ENCODE measurements around the gene ZC3H6. TPM values are rescaled to one million over a fixed set of nuclear protein-coding genes. Genes with fewer than 3 reads are reported as not detected.

ZC3H6 gene
- total and polyA plus RNA-seq, 2 of the 4 experiments (the other 2 are of a cell fraction) = 0.55 to 2.0 TPM

- no peak overlapping the region for H3K9ac ChIP-seq (ENCODE audit: low read depth, low read length)
- no peak overlapping the region for H2AK5ac ChIP-seq (ENCODE audit: low read depth, low read length)
- no peaks in the 10 kb centered on the region for H4K20me1 ChIP-seq (ENCODE audit: insufficient read depth, low read length)
- no peaks in the 10 kb centered on the region for H3K9me1 ChIP-seq (ENCODE audit: insufficient read depth, low read length)
- no CpG with 5 or more reads among the region's 3 CpGs for WGBS, 2 experiments (ENCODE audit: extremely low coverage in 2 of 2, insufficient read length in 1 of 2)
- no peak overlapping the region for H4K8ac ChIP-seq (ENCODE audit: low read depth in 2 of 2, low read length in 2 of 2)
- peaks cover 3% of the 10 kb centered on the region; the same call in 1 of the 2 replicates for H3K36me3 ChIP-seq (ENCODE audit: control insufficient read depth, insufficient read depth, low read length)
- H2AK9ac ChIP-seq (replicated peaks; ENCODE audit: low read depth, low read length, poor library complexity) = no peak overlapping the region
- no peak overlapping the region for H3K27ac ChIP-seq (ENCODE audit: insufficient read depth, low read length)
- in situ Hi-C loops (cut with MboI; ENCODE audit: low sequenced_read_pairs) = loop anchor here (25.0 kb wide), 1 partner anchor 186 kb away; the partner anchor contains the start of gene RGPD8
- H3K4ac ChIP-seq (ENCODE audit: low read depth, low read length) = no peak overlapping the region
- H3K4me2 ChIP-seq (ENCODE audit: low read depth, low read length) = no peak overlapping the region
- no peaks in the 10 kb centered on the region for H3K9me3 ChIP-seq (ENCODE audit: control insufficient read depth, insufficient read depth, low read length)
- H2BK20ac ChIP-seq (ENCODE audit: low read depth, low read length) = no peak overlapping the region
- H4K91ac ChIP-seq (ENCODE audit: insufficient read depth, low read depth, low read length) = no peak overlapping the region
- peak; percentile 33 for DNase-seq
- no peak overlapping the region for H3K4me3 ChIP-seq (ENCODE audit: insufficient read depth, low read depth, low read length)
- no peak overlapping the region for H3K56ac ChIP-seq (ENCODE audit: extremely low read depth, insufficient read depth, low read length)
- dilution Hi-C loops (cut with HindIII; ENCODE audit: low sequenced_read_pairs, unreplicated experiment) = no loop called here
- ATAC-seq (ENCODE audit: low read depth) = no peak
- no peak overlapping the region for H2AFZ ChIP-seq (replicated peaks; ENCODE audit: low read length, poor library complexity)
- H3K18ac ChIP-seq (ENCODE audit: low read depth, low read length) = no peak overlapping the region
- intact Hi-C loops (cut with micrococcal nuclease) = no loop called here
- H3K14ac ChIP-seq (replicated peaks; ENCODE audit: low read depth, low read length) = no peak overlapping the region
- no peaks in the 10 kb centered on the region for H3K4me1 ChIP-seq (ENCODE audit: control insufficient read depth, insufficient read depth, low read length)
- H3K27me3 ChIP-seq (ENCODE audit: control insufficient read depth, insufficient read depth, low read length) = no peaks in the 10 kb centered on the region
- CTCF ChIA-PET = no interaction called here
- no peak overlapping the region for H2BK120ac ChIP-seq (ENCODE audit: low read depth, low read length)
- no peak overlapping the region for H4K5ac ChIP-seq (ENCODE audit: low read depth, low read length)
- H3K79me1 ChIP-seq (ENCODE audit: low read depth in 1 of 2, low read length in 2 of 2) = peaks cover 0 to 9% of the 10 kb centered on the region in 2 experiments; a peak in 2 of 4 replicates
- BruUV-seq (replicated peaks) = no TSS peak
- TF ChIP-seq CEBPB (IDR thresholded peaks at IDR 0.05; ENCODE audit: low read depth, low read length) (no peak), ELK1 (IDR thresholded peaks at IDR 0.05; ENCODE audit: borderline replicate concordance, low read depth, low read length) (no peak), RFX5 (IDR thresholded peaks at IDR 0.05; ENCODE audit: low read depth, low read length) (no peak), NFE2L2 (IDR thresholded peaks at IDR 0.05; ENCODE audit: low read depth, low read length) (no peak), MAZ (IDR thresholded peaks at IDR 0.05; ENCODE audit: borderline replicate concordance, low read depth, low read length) (no peak)
- POLR2A ChIA-PET (ENCODE audit: unreplicated experiment) = no interaction called here
- H3K23ac ChIP-seq (ENCODE audit: low read depth, low read length) = no peak overlapping the region
- H2BK15ac ChIP-seq (ENCODE audit: low read depth, low read length) = no peak overlapping the region
- H2BK5ac ChIP-seq (ENCODE audit: low read depth, low read length, poor library complexity, severe bottlenecking) = no peak overlapping the region
These were observed 24.1 kb upstream of the ZC3H6 start for GRCh38 chr2:112251271-112251670.

Measured in IMR-90 (cell line).